ENCODE measurements around the gene DENND2A.
"Not testable (repeated sequence)": the region's sequence is repeated elsewhere in the genome, so short reads cannot be mapped to it uniquely, and the experiment has no call there.

DENND2A gene

DNA sequence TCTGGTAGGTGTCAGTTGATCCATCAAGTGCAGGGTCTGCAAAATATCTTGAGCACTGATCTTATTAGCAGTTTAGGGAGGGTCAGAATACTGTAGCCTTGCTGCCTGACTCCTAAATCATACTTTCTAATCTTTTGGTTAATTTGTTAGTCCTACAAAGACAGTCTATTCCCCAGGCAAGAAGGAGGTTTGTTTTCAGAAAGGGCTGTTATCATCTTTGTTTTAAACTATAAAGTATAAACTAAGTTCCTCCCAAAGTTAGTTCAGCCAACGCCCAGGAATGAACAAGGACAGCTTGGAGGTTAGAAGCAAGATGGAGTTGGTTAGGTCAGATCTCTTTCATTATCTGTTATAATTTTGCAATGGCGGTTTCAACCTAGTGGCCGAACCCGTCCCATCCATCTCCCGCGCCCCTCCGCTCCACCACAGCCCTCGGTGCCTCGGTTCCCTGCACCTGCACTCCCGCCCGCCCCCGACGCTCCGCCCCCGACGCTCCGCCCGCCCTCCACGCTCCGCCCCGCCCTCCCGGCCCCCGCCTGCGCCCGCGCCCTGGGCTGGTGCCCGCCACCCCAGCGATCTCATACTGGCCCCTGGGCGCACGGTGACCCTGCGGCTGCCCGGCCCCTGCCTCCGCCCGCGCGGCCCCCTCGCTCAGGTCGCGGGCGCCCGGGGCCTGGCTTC is 31.9 kb upstream of the DENND2A start, which contains the start of gene ADCK2:
ADCK2 (plus strand) TSS at position 564 of the 681 bp plus-strand sequence. CDS start 386 bp downstream, outside the sequence.
- peak within 1 kb of the TSS; percentile 65 for H3K4me3 ChIP-seq (ENCODE audit: low read depth, low read length)
- no peak for DNase-seq (ENCODE audit: low read depth)
- TF ChIP-seq, protein P1, sequence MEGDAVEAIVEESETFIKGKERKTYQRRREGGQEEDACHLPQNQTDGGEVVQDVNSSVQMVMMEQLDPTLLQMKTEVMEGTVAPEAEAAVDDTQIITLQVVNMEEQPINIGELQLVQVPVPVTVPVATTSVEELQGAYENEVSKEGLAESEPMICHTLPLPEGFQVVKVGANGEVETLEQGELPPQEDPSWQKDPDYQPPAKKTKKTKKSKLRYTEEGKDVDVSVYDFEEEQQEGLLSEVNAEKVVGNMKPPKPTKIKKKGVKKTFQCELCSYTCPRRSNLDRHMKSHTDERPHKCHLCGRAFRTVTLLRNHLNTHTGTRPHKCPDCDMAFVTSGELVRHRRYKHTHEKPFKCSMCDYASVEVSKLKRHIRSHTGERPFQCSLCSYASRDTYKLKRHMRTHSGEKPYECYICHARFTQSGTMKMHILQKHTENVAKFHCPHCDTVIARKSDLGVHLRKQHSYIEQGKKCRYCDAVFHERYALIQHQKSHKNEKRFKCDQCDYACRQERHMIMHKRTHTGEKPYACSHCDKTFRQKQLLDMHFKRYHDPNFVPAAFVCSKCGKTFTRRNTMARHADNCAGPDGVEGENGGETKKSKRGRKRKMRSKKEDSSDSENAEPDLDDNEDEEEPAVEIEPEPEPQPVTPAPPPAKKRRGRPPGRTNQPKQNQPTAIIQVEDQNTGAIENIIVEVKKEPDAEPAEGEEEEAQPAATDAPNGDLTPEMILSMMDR (IDR thresholded peaks at IDR 0.05; ENCODE audit: control insufficient read depth, extremely low read depth, insufficient read depth): no peak

- H3K4me3 ChIP-seq (ENCODE audit: low read depth, low read length): no peak overlapping the region
- TF ChIP-seq, protein P1 (IDR thresholded peaks at IDR 0.05; ENCODE audit: control insufficient read depth, extremely low read depth, insufficient read depth): no peak
- DNase-seq (ENCODE audit: low read depth): no peak
These were observed 31.4 kb upstream of the DENND2A start for GRCh38 chr7:140671966-140672365.

- no peak overlapping the region for H3K4me3 ChIP-seq (ENCODE audit: low read depth, low read length)
- TF ChIP-seq, protein P1 (IDR thresholded peaks at IDR 0.05; ENCODE audit: control insufficient read depth, extremely low read depth, insufficient read depth): no peak
- DNase-seq (ENCODE audit: low read depth): no peak
These were observed 29.8 kb upstream of the DENND2A start for GRCh38 chr7:140670343-140670935.

DNA sequence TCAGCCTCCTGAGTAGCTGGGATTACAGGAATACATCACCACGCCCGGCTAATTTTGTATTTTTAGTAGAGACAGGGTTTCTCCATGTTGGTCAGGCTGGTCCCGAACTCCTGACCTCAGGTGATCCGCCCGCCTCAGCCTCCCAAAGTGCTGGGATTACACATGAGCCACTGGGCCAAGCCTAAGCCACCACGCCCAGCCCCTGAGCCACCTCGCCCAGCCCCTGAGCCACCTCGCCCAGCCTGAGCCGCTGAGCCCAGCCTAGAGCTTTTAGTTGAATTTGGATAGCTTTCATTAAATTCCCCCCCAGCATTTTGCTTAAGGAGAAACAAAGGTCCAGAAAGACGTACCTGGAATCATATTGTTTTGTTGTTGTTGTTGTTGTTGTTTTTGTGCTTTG is 29.2 kb upstream of the DENND2A start:
- not testable (repeated sequence) for DNase-seq (ENCODE audit: low read depth); H3K4me3 ChIP-seq (ENCODE audit: low read depth, low read length)

DNA sequence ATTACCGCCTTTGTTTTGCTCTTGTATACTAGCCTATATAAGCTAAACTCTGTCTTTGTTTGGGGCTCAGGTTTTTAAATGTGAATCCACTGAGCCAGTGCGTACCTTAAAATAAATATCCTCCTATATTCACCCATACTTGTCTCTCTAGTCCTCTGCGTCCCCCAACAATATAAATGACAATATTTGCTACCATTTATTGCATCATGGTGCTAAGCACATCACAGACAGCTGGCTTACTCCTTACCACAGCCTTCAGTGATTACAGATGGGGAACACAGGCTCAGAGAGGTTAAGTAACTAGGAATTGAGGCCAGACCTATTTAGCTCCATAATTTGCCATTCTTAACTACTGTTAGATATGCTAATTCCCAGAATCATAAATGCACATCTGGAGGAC is 28.7 kb upstream of the DENND2A start:
- DNase-seq (ENCODE audit: low read depth): no peak
- TF ChIP-seq, protein P1 (IDR thresholded peaks at IDR 0.05; ENCODE audit: control insufficient read depth, extremely low read depth, insufficient read depth): no peak
- H3K4me3 ChIP-seq (ENCODE audit: low read depth, low read length): no peak overlapping the region

GRCh38 chr7:140668641-140669040 is 28.0 kb upstream of the DENND2A start:
- TF ChIP-seq, protein P1 (IDR thresholded peaks at IDR 0.05; ENCODE audit: control insufficient read depth, extremely low read depth, insufficient read depth): no peak
- no peak for DNase-seq (ENCODE audit: low read depth)
- H3K4me3 ChIP-seq (ENCODE audit: low read depth, low read length): no peak overlapping the region

GRCh38 chr7:140667476-140667875 is 26.9 kb upstream of the DENND2A start:
- TF ChIP-seq, protein P1 (IDR thresholded peaks at IDR 0.05; ENCODE audit: control insufficient read depth, extremely low read depth, insufficient read depth): no peak
- no peak for DNase-seq (ENCODE audit: low read depth)

GRCh38 chr7:140662938-140663337 is 22.3 kb upstream of the DENND2A start:
- not testable (repeated sequence) for DNase-seq (ENCODE audit: low read depth); H3K4me3 ChIP-seq (ENCODE audit: low read depth, low read length)

More at GRCh38 chr7:140667476-140667875, 26.9 kb upstream of the DENND2A start:
- no peak overlapping the region for H3K4me3 ChIP-seq (ENCODE audit: low read depth, low read length)

Data from LNCaP clone FGC (cell line).